Peyer's patch (tissue), 4 donors: ENCODE data around the gene TMEM196.

Experiments
- CTCF ChIP-seq, 6 experiments: fragments of 450-650 bp in 4 of 6; fragments of 200-600 bp in 2 of 6; sonication (generic) in 1 of 6; IDR thresholded peaks; one replicate each; pipeline ENCODE4 v1.5.1; 2017 to 2019; ENCODE audit warnings: antibody characterized with exemption in 6 of 6, mild to moderate bottlenecking in 3 of 6, moderate library complexity in 1 of 6
- POLR2A ChIP-seq, 2 donors: fragments of 450-650 bp; IDR thresholded peaks; one replicate each; pipeline ENCODE4 v1.5.1; 2017; ENCODE audit warnings: antibody characterized with exemption in 2 of 2, mild to moderate bottlenecking in 2 of 2, moderate library complexity in 2 of 2

- no peak for TF ChIP-seq CTCF (IDR thresholded peaks at IDR 0.05)
- TF ChIP-seq POLR2A (IDR thresholded peaks at IDR 0.05) = no peak
These were observed 97.6 kb downstream of the TMEM196 start for GRCh38 chr7:19675816-19676215.
